ENCODE measurements around the gene OR51D1.

The OR51D1 gene

GRCh38 chr11:4665424-4665823, 28.1 kb downstream of the OR51D1 start:
- Histone ChIP-seq H3K27ac (ENCODE audit: poor library complexity, severe bottlenecking) (no peak overlapping the region), H3K4me1 (ENCODE audit: insufficient read depth, poor library complexity, severe bottlenecking) (no peaks in the 10 kb centered on the region), H3K4me3 (ENCODE audit: severe bottlenecking) (no peak overlapping the region), H3K27me3 (ENCODE audit: insufficient read depth, poor library complexity, severe bottlenecking) (no peaks in the 10 kb centered on the region), H3K9me3 (ENCODE audit: severe bottlenecking) (no peaks in the 10 kb centered on the region), H3K36me3 (ENCODE audit: low read depth) (no peaks in the 10 kb centered on the region)
- DNase-seq (ENCODE audit: low spot score) (no peak), ATAC-seq (ENCODE audit: low read depth) (no peak)
- TF ChIP-seq, protein P1, sequence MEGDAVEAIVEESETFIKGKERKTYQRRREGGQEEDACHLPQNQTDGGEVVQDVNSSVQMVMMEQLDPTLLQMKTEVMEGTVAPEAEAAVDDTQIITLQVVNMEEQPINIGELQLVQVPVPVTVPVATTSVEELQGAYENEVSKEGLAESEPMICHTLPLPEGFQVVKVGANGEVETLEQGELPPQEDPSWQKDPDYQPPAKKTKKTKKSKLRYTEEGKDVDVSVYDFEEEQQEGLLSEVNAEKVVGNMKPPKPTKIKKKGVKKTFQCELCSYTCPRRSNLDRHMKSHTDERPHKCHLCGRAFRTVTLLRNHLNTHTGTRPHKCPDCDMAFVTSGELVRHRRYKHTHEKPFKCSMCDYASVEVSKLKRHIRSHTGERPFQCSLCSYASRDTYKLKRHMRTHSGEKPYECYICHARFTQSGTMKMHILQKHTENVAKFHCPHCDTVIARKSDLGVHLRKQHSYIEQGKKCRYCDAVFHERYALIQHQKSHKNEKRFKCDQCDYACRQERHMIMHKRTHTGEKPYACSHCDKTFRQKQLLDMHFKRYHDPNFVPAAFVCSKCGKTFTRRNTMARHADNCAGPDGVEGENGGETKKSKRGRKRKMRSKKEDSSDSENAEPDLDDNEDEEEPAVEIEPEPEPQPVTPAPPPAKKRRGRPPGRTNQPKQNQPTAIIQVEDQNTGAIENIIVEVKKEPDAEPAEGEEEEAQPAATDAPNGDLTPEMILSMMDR (IDR thresholded peaks at IDR 0.05; ENCODE audit: poor library complexity, severe bottlenecking) = no peak

DNA sequence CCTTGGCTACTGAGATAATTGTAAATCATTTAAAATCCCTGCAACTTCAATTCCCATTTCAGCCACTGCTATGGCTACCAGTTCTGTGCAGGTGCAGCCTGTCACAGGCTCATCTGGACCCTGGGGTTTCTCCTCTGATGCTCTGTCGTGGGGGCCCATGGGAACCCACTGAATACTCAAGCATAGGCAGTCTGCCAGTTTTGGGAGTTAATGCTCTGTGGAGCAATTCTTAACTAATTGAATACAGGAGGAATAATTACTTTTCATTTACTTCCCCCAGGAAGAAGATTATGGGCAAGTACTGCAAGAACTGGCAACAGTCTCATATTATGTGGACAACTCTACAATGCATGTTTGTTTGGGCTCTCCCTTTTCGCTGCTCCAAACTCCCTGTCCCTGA, 34.5 kb downstream of the OR51D1 start:
- no peak overlapping the region for H3K27ac ChIP-seq (ENCODE audit: poor library complexity, severe bottlenecking)
- H3K36me3 ChIP-seq (ENCODE audit: low read depth) = no peaks in the 10 kb centered on the region
- H3K9me3 ChIP-seq (ENCODE audit: severe bottlenecking) = no peaks in the 10 kb centered on the region
- H3K4me3 ChIP-seq (ENCODE audit: severe bottlenecking) = no peak overlapping the region
- DNase-seq (ENCODE audit: low spot score) = no peak
- H3K4me1 ChIP-seq (ENCODE audit: insufficient read depth, poor library complexity, severe bottlenecking) = no peaks in the 10 kb centered on the region
- TF ChIP-seq, protein P1 (IDR thresholded peaks at IDR 0.05; ENCODE audit: poor library complexity, severe bottlenecking) = no peak
- no peaks in the 10 kb centered on the region for H3K27me3 ChIP-seq (ENCODE audit: insufficient read depth, poor library complexity, severe bottlenecking)
- no peak for ATAC-seq (ENCODE audit: low read depth)

GRCh38 chr11:4672470-4672869, 35.2 kb downstream of the OR51D1 start:
- no peak for ATAC-seq (ENCODE audit: low read depth)
- no peak overlapping the region for H3K27ac ChIP-seq (ENCODE audit: poor library complexity, severe bottlenecking)
- TF ChIP-seq, protein P1 (IDR thresholded peaks at IDR 0.05; ENCODE audit: poor library complexity, severe bottlenecking) = no peak
- H3K4me3 ChIP-seq (ENCODE audit: severe bottlenecking) = no peak overlapping the region
- H3K36me3 ChIP-seq (ENCODE audit: low read depth) = no peaks in the 10 kb centered on the region
- no peaks in the 10 kb centered on the region for H3K27me3 ChIP-seq (ENCODE audit: insufficient read depth, poor library complexity, severe bottlenecking)
- no peak for DNase-seq (ENCODE audit: low spot score)
- H3K4me1 ChIP-seq (ENCODE audit: insufficient read depth, poor library complexity, severe bottlenecking) = no peaks in the 10 kb centered on the region
- H3K9me3 ChIP-seq (ENCODE audit: severe bottlenecking) = no peaks in the 10 kb centered on the region

GRCh38 chr11:4673781-4674180, 36.5 kb downstream of the OR51D1 start:
- Histone ChIP-seq H3K27me3 (ENCODE audit: insufficient read depth, poor library complexity, severe bottlenecking) (no peaks in the 10 kb centered on the region), H3K4me3 (ENCODE audit: severe bottlenecking) (no peak overlapping the region), H3K27ac (ENCODE audit: poor library complexity, severe bottlenecking) (no peak overlapping the region), H3K4me1 (ENCODE audit: insufficient read depth, poor library complexity, severe bottlenecking) (no peaks in the 10 kb centered on the region), H3K9me3 (ENCODE audit: severe bottlenecking) (no peaks in the 10 kb centered on the region), H3K36me3 (ENCODE audit: low read depth) (no peaks in the 10 kb centered on the region)
- no peak for DNase-seq (ENCODE audit: low spot score)
- ATAC-seq (ENCODE audit: low read depth) = no peak
- TF ChIP-seq, protein P1 (IDR thresholded peaks at IDR 0.05; ENCODE audit: poor library complexity, severe bottlenecking) = no peak

DNA sequence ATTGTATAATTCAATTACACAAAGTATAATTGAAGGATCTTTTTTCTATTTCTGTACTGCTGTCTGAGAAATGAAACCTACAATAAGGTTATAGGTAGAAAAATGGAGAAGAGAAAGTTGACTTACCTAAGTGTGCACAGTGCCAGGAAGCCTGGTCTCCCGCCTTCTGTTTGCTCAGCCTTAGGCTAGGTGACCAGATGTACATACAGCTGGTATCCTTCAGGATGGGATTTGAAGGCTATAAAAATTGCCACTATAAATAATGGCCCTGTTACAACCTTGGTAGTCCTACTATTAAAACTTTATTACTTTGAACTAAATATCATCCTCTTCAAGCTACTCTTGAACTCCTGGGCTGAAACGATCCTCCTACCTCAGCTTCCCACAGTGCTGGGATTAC, 40.7 kb downstream of the OR51D1 start:
- no peak for ATAC-seq (ENCODE audit: low read depth)

More for the DNA sequence above, 40.7 kb downstream of the OR51D1 start:
- Histone ChIP-seq H3K27me3 (ENCODE audit: insufficient read depth, poor library complexity, severe bottlenecking) (no peaks in the 10 kb centered on the region), H3K27ac (ENCODE audit: poor library complexity, severe bottlenecking) (no peak overlapping the region), H3K4me1 (ENCODE audit: insufficient read depth, poor library complexity, severe bottlenecking) (no peaks in the 10 kb centered on the region), H3K4me3 (ENCODE audit: severe bottlenecking) (no peak overlapping the region), H3K36me3 (ENCODE audit: low read depth) (no peaks in the 10 kb centered on the region), H3K9me3 (ENCODE audit: severe bottlenecking) (no peaks in the 10 kb centered on the region)
- no peak for DNase-seq (ENCODE audit: low spot score)
- TF ChIP-seq, protein P1 (IDR thresholded peaks at IDR 0.05; ENCODE audit: poor library complexity, severe bottlenecking) = no peak
